Nephron (organoid): ENCODE results near the gene MGAT4A.

ENCODE experiments used
- H3K27ac Mint-ChIP-seq, 3 experiments: 2 replicates each; pipeline ENCODE4 v1.8.0; 2020; ENCODE audit warnings: mixed read lengths in 3 of 3, mild to moderate bottlenecking in 2 of 3, moderate library complexity in 1 of 3
- H3K27me3 Mint-ChIP-seq: 2 replicates; pipeline ENCODE4 v1.8.0; 2021; ENCODE audit warnings: low read depth, mild to moderate bottlenecking, moderate library complexity, mixed read lengths
- H3K36me3 Mint-ChIP-seq: 2 replicates; pipeline ENCODE4 v1.8.0; 2020; ENCODE audit warnings: low read depth, mixed read lengths
- H3K4me1 Mint-ChIP-seq: 2 replicates; pipeline ENCODE4 v1.8.0; 2020; ENCODE audit warnings: mixed read lengths
- H3K4me3 Mint-ChIP-seq, 3 experiments: 2 replicates each; pipeline ENCODE4 v1.8.0; 2020; ENCODE audit warnings: mild to moderate bottlenecking in 3 of 3, mixed read lengths in 3 of 3, moderate library complexity in 2 of 3
- H3K9me3 Mint-ChIP-seq: 2 replicates; pipeline ENCODE4 v1.8.0; 2020; ENCODE audit warnings: mixed read lengths
- TF ChIP-seq, protein P1 (sequence below), 3 experiments: fragments of 200-600 bp; sonication (generic); IDR thresholded peaks; one replicate each; pipeline ENCODE4 v1.5.0; 2021; ENCODE audit warnings: antibody characterized with exemption in 3 of 3; ENCODE audit not compliant: unreplicated experiment in 3 of 3

The MGAT4A gene

GRCh38 chr2:98776136-98776535 is 45.2 kb upstream of the MGAT4A start:
- TF ChIP-seq, protein P1, sequence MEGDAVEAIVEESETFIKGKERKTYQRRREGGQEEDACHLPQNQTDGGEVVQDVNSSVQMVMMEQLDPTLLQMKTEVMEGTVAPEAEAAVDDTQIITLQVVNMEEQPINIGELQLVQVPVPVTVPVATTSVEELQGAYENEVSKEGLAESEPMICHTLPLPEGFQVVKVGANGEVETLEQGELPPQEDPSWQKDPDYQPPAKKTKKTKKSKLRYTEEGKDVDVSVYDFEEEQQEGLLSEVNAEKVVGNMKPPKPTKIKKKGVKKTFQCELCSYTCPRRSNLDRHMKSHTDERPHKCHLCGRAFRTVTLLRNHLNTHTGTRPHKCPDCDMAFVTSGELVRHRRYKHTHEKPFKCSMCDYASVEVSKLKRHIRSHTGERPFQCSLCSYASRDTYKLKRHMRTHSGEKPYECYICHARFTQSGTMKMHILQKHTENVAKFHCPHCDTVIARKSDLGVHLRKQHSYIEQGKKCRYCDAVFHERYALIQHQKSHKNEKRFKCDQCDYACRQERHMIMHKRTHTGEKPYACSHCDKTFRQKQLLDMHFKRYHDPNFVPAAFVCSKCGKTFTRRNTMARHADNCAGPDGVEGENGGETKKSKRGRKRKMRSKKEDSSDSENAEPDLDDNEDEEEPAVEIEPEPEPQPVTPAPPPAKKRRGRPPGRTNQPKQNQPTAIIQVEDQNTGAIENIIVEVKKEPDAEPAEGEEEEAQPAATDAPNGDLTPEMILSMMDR (IDR thresholded peaks at IDR 0.05; ENCODE audit: unreplicated experiment in 3 of 3): no peak
- H3K4me1 Mint-ChIP-seq: peaks cover 21% of the 10 kb centered on the region
- no peaks in the 10 kb centered on the region for H3K36me3 Mint-ChIP-seq
- no peak overlapping the region for H3K4me3 Mint-ChIP-seq
- no peak overlapping the region for H3K27ac Mint-ChIP-seq
- H3K27me3 Mint-ChIP-seq: no peaks in the 10 kb centered on the region
- H3K9me3 Mint-ChIP-seq: peaks cover 10% of the 10 kb centered on the region

DNA sequence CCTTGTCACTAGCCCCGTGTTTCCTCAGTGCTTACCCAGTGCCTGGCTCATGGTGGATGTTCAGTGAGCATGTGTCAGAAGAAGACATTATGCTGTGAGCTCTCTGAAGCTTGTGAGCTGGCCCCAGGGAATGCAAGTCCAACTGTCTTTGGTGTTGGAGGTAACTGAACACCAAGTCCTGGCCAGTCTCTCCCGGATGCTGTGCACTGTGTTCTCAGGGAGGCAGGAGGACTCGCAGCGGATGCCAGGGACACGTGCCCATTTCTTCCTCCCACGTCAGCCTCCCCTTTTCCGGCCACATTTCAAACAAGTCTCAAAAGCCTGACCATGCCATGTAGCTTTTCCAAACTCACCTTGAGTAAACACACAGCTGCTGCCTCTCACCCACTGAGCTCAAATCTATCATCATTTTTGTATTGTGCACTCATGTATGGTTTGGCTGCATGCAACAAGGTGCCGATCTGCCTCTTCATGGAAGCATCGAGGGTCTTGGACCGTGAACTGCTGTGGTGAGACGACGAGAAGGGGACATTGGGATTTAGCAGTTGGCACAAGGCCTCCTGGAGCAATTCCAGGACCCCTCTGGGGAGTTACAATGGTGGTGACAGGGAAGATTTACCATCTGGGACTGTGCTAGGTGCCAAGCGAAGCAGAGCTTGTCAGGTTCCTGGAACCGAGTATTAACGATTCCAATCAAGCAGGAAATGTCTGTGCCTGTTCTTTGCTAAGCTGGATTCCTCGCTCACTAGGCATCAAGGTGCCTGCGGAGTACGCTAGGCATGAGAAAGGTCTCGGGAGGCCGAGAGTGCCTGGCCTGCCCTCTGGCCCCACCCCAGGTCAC is 44.4 kb upstream of the MGAT4A start:
- Mint-ChIP-seq H3K27ac (no peak overlapping the region), H3K27me3 (no peaks in the 10 kb centered on the region), H3K4me1 (peaks cover 26% of the 10 kb centered on the region), H3K4me3 (no peak overlapping the region), H3K36me3 (no peaks in the 10 kb centered on the region), H3K9me3 (peaks cover 10% of the 10 kb centered on the region)
- TF ChIP-seq, protein P1 (IDR thresholded peaks at IDR 0.05; ENCODE audit: unreplicated experiment in 3 of 3): no peak

GRCh38 chr2:98773907-98774306 is 43.0 kb upstream of the MGAT4A start:
- no peak overlapping the region for H3K4me3 Mint-ChIP-seq
- H3K4me1 Mint-ChIP-seq: peaks cover 29% of the 10 kb centered on the region
- no peak overlapping the region for H3K27ac Mint-ChIP-seq
- TF ChIP-seq, protein P1 (IDR thresholded peaks at IDR 0.05; ENCODE audit: unreplicated experiment in 3 of 3): no peak
- no peaks in the 10 kb centered on the region for H3K36me3 Mint-ChIP-seq
- peaks cover 2% of the 10 kb centered on the region for H3K9me3 Mint-ChIP-seq
- no peaks in the 10 kb centered on the region for H3K27me3 Mint-ChIP-seq

DNA sequence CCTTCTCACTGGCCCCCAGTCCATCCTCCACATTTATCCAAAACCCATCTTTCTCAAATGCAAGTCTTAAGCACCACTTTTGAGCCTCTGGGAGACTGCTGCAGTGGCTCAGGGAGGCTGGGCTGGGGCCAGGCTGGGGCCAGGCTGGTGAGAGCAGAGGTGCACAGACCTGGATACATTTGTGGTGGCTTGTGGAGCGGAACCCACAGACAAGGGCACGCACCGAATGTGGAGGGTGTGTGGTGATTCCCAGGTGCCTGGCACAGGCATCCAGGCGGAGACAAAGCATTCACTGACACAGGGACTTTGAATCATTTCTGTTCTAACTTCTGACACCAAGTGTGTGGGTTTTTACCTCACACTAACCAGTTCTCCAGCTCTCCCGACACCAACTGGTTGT is 42.2 kb upstream of the MGAT4A start:
- no peaks in the 10 kb centered on the region for H3K27me3 Mint-ChIP-seq
- H3K4me1 Mint-ChIP-seq: peaks cover 36% of the 10 kb centered on the region
- H3K27ac Mint-ChIP-seq: peak overlapping the region in 2 of 3 experiments; percentile 9 to 23
- no peak overlapping the region for H3K4me3 Mint-ChIP-seq
- H3K36me3 Mint-ChIP-seq: no peaks in the 10 kb centered on the region
- peaks cover 2% of the 10 kb centered on the region for H3K9me3 Mint-ChIP-seq
- TF ChIP-seq, protein P1 (IDR thresholded peaks at IDR 0.05; ENCODE audit: unreplicated experiment in 3 of 3): no peak

GRCh38 chr2:98772536-98772935 is 41.6 kb upstream of the MGAT4A start:
- Mint-ChIP-seq H3K4me3 (no peak overlapping the region), H3K27me3 (no peaks in the 10 kb centered on the region), H3K4me1 (peaks cover 36% of the 10 kb centered on the region), H3K9me3 (peaks cover 2% of the 10 kb centered on the region), H3K27ac (peak overlapping the region; percentile 16 to 43 (median 23)), H3K36me3 (no peaks in the 10 kb centered on the region)
- TF ChIP-seq, protein P1 (IDR thresholded peaks at IDR 0.05; ENCODE audit: unreplicated experiment in 3 of 3): no peak
